ENCODE measurements around the gene CARD9. TPM values are rescaled to one million over a fixed set of nuclear protein-coding genes. Genes with fewer than 3 reads are reported as not detected.
A peak's percentile ranks its signal among the peaks of the same experiment; 100 is the strongest.

Gene CARD9
- total RNA-seq, 4 donors from 2014 or later = 2.4 to 4.2 (median 3.2) TPM

- no peak for DNase-seq (ENCODE audit: low spot score in 2 of 2)
- intact Hi-C loops (cut with DNase I; ENCODE audit: low total_unique reads) = no loop called here
- 78 to 79% methylated on average over 24 to 26 of the region's 32 CpGs for WGBS, 2 donors
These were observed 4.1 kb upstream of the CARD9 start for GRCh38 chr9:136377341-136378169.

GRCh38 chr9:136376457-136376856 lies 3.0 kb upstream of the CARD9 start:
- H3K4me3 ChIP-seq (ENCODE audit: low read depth, poor library complexity, severe bottlenecking) = no peak overlapping the region
- WGBS, 2 donors = 56 to 77% methylated on average over 6 to 8 of the region's 8 CpGs
- intact Hi-C loops (cut with DNase I; ENCODE audit: low total_unique reads) = no loop called here
- no peak for DNase-seq (ENCODE audit: low spot score in 2 of 2)
- TF ChIP-seq CTCF (IDR thresholded peaks at IDR 0.05) (no peak), POLR2A (IDR thresholded peaks at IDR 0.05) (no peak)

More at GRCh38 chr9:136377341-136378169, 4.1 kb upstream of the CARD9 start:
- no peak overlapping the region for H3K4me3 ChIP-seq (ENCODE audit: low read depth, poor library complexity, severe bottlenecking)
- TF ChIP-seq POLR2A (IDR thresholded peaks at IDR 0.05) (no peak), CTCF (IDR thresholded peaks at IDR 0.05) (no peak)

GRCh38 chr9:136375096-136375495 lies 1.6 kb upstream of the CARD9 start:
- DNase-seq (ENCODE audit: low spot score in 2 of 2) = no peak

GRCh38 chr9:136374183-136374575 lies 710 bp upstream of the CARD9 start:
- no peak overlapping the region for H3K4me3 ChIP-seq (ENCODE audit: low read depth, poor library complexity, severe bottlenecking)
- intact Hi-C loops (cut with DNase I; ENCODE audit: low total_unique reads) = no loop called here
- TF ChIP-seq POLR2A (IDR thresholded peaks at IDR 0.05) (no peak), CTCF (IDR thresholded peaks at IDR 0.05) (no peak)
- DNase-seq (ENCODE audit: low spot score in 2 of 2) = no peak
- WGBS, 2 donors = 60 to 67% methylated on average over 13 to 14 of the region's 14 CpGs

More at GRCh38 chr9:136375096-136375495, 1.6 kb upstream of the CARD9 start:
- 87 to 91% methylated on average over 12 of the region's 12 CpGs for WGBS, 2 donors
- H3K4me3 ChIP-seq (ENCODE audit: low read depth, poor library complexity, severe bottlenecking) = no peak overlapping the region
- no peak for TF ChIP-seq CTCF (IDR thresholded peaks at IDR 0.05)
- TF ChIP-seq POLR2A (IDR thresholded peaks at IDR 0.05) = no peak
- intact Hi-C loops (cut with DNase I; ENCODE audit: low total_unique reads) = no loop called here

- intact Hi-C loops (cut with DNase I; ENCODE audit: low total_unique reads) = no loop called here
- TF ChIP-seq CTCF (IDR thresholded peaks at IDR 0.05) (no peak), POLR2A (IDR thresholded peaks at IDR 0.05) (no peak)
- WGBS, 2 donors = 17 to 31% methylated on average over 18 to 19 of the region's 21 CpGs
- H3K4me3 ChIP-seq (ENCODE audit: low read depth, poor library complexity, severe bottlenecking) = peak overlapping the region; percentile 11
- no peak for DNase-seq (ENCODE audit: low spot score in 2 of 2)
These were observed 739 bp downstream of the CARD9 start for GRCh38 chr9:136372561-136373299.
